Right atrium auricular region (tissue), 2 donors: ENCODE data around the gene MGAT5B. TPM values are rescaled to one million over a fixed set of nuclear protein-coding genes. Genes with fewer than 3 reads are reported as not detected.
"Not testable (repeated sequence)": the region's sequence is repeated elsewhere in the genome, so short reads cannot be mapped to it uniquely, and the experiment has no call there.

Experiments
- DNase-seq: peaks from one replicate; pipeline ENCODE4 v3.0.0-alpha.2; 2019; ENCODE audit warnings: low spot score
- H3K27ac ChIP-seq, 2 donors: fragments of 200-600 bp; sonication (generic); 1 replicate in 1 of 2; 2 replicates in 1 of 2; pipeline ENCODE4 v1.5.1; 2016 to 2019
- H3K27me3 ChIP-seq, 2 donors: fragments of 200-600 bp; sonication (generic); one replicate each; pipeline versions ENCODE4 v1.5.1 to v1.6.0; 2017 to 2019
- H3K36me3 ChIP-seq: fragments of 200-600 bp; sonication (generic); one replicate; pipeline ENCODE4 v1.5.1; 2016
- H3K4me1 ChIP-seq, 2 donors: fragments of 200-600 bp; sonication (generic); one replicate each; pipeline versions ENCODE4 v1.5.1 to v1.6.0; 2017 to 2019
- H3K4me3 ChIP-seq, 2 donors: fragments of 200-600 bp; sonication (generic); 1 replicate in 1 of 2; 2 replicates in 1 of 2; pipeline ENCODE4 v1.5.1; 2017 to 2019; ENCODE audit warnings: mild to moderate bottlenecking in 1 of 2, moderate library complexity in 1 of 2
- H3K9me3 ChIP-seq, 2 donors: fragments of 200-600 bp; sonication (generic); one replicate each; pipeline ENCODE4 v1.5.1; 2019
- CTCF ChIP-seq, 2 donors: fragments of 200-600 bp; sonication (generic); IDR thresholded peaks; one replicate each; pipeline ENCODE4 v1.5.1; 2019; ENCODE audit warnings: antibody characterized with exemption in 2 of 2
- total RNA-seq, 2 donors: library from RNA; depleted of rRNA; stranded (reverse); fragments of >200 nt; gene quantifications; one replicate each; pipeline ENCODE4 v1.1.0, GENCODE V29; 2016

The MGAT5B gene
- total RNA-seq, 2 donors from 2014 or later = not detected

DNA sequence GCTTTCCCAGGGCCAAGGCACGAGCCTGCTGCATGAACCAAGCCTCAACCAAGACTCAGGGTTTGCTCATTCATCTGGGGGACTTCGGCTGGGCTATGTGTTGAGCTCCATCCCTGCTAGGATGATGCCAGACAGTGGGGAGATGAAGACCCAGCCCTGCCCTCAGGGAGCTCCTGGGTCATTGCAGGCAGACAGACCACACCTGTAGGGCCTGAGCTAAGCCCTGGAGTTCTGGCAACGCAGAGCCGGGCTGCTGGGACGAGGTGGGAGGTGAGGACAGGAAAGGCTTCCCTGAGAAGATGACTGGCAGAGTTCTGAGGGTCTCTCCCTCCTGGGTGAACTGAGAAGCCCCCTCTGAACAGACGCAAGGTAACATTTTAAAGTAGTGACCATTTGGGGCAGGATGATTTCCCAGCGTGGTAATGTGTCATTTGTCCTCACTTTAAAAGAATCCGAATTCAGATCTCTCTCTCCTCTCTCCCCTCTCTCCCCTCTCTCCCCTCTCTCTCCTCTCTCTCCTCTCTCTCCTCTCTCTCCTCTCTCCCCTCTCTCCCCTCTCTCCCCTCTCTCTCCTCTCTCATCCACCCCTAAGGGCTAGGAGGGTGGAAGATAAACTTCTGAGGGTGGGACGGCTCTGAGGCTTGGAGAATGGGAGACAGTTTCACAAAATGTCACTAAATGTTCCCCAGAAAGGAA is 98.4 kb downstream of the MGAT5B start:
- Histone ChIP-seq H3K27me3 (peaks cover 5 to 12% of the 10 kb centered on the region in 2 donors), H3K9me3 (no peaks in the 10 kb centered on the region)

DNA sequence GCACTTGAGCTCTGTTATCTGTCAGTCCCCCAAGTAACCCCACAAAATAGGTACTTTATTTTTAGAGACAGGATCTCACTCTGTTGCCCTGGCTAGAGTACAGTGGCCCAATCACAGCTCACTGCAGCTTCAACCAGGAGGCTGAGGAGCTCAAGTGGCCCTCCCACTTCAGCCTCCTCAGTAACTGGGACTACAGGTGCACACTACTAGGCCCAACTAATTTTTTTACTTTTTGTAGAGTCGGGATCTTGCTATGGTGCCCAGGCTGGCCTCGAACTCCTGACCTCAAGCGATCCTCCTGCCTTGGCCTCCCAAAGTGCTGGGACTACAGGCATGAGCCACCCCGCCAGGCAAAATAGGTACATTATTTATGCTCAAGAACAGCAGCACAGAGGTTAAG is 99.6 kb downstream of the MGAT5B start:
- Histone ChIP-seq H3K27me3 (peaks cover 5 to 12% of the 10 kb centered on the region in 2 donors), H3K27ac (no peak overlapping the region), H3K36me3 (no peaks in the 10 kb centered on the region), H3K4me3 (no peak overlapping the region), H3K9me3 (no peaks in the 10 kb centered on the region), H3K4me1 (peaks cover 0 to 16% of the 10 kb centered on the region in 2 donors)
- no peak for DNase-seq
- TF ChIP-seq CTCF (IDR thresholded peaks at IDR 0.05) = no peak

More for the DNA sequence above, 98.4 kb downstream of the MGAT5B start:
- Histone ChIP-seq H3K4me1 (peaks cover 0 to 16% of the 10 kb centered on the region in 2 donors), H3K27ac (no peak overlapping the region), H3K36me3 (no peaks in the 10 kb centered on the region), H3K4me3 (no peak overlapping the region)
- TF ChIP-seq CTCF (IDR thresholded peaks at IDR 0.05) = no peak
- DNase-seq = no peak

GRCh38 chr17:76968707-76969597 is 100.7 kb downstream of the MGAT5B start:
- peaks cover 5 to 12% of the 10 kb centered on the region in 2 donors for H3K27me3 ChIP-seq
- no peak for TF ChIP-seq CTCF (IDR thresholded peaks at IDR 0.05)
- H3K9me3 ChIP-seq = no peaks in the 10 kb centered on the region
- no peak for DNase-seq
- peak overlapping the region; percentile 9 to 37 for H3K4me3 ChIP-seq
- H3K36me3 ChIP-seq = no peaks in the 10 kb centered on the region
- H3K27ac ChIP-seq = no peak overlapping the region
- peaks cover 0 to 16% of the 10 kb centered on the region in 2 donors for H3K4me1 ChIP-seq

DNA sequence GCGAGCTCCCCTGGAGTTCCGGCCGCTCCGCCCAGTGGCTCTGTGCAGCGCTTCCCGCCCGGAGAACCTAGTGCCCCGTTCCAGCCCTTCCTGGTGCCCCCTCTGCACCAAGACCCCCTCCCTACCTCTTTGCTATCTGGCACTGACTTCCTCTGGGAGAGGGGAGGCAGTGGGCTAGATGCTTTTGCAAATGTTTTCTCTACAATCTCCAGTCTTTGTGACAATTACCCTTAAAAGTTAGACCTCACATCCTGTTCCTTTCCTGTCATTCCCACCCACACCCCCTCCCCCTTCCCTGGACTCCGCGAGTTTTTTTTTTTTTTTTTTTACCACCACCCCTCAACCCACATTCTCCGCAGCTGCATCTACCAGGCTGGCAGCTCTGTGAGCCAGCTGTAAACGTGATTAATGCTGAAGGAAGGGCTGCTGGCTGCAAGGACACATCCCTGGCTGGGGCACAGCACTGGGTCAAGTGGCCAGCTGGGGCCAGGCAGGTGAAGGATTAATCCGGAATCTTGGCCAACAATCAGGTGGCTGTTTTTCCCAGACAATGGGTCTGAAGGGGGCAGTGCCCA is 101.5 kb downstream of the MGAT5B start:
- Histone ChIP-seq H3K27ac (no peak overlapping the region), H3K27me3 (peaks cover 5 to 12% of the 10 kb centered on the region in 2 donors), H3K4me3 (peak overlapping the region; percentile 9 to 37), H3K4me1 (peaks cover 0 to 16% of the 10 kb centered on the region in 2 donors), H3K9me3 (no peaks in the 10 kb centered on the region), H3K36me3 (no peaks in the 10 kb centered on the region)
- TF ChIP-seq CTCF (IDR thresholded peaks at IDR 0.05) = no peak
- DNase-seq = no peak

DNA sequence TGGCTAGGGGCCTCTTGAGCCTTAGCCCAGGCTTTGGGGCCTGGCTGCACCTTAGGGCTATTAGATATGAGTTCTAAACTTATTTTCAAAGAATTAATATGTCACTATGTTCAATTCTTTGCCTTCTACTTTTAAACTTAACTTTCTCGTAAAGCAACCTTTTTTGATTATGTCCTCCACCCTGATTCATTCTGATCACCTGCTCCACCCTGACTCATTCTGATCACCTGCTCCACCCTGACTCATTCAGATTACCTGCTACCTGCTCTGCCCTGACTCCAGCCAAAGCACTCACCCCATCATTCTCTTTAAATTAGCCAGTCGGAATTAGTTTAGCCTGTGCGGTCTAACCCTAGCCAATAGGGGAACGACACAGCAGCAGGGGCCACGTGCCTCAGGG is 102.0 kb downstream of the MGAT5B start:
- H3K4me1 ChIP-seq = peaks cover 0 to 16% of the 10 kb centered on the region in 2 donors
- not testable (repeated sequence) for DNase-seq, H3K9me3 ChIP-seq, H3K27ac ChIP-seq, H3K4me3 ChIP-seq, H3K36me3 ChIP-seq
- peaks cover 5 to 12% of the 10 kb centered on the region in 2 donors for H3K27me3 ChIP-seq
